T-cell (primary cell): ENCODE results near the gene MRTFA. TPM values are rescaled to one million over a fixed set of nuclear protein-coding genes. Genes with fewer than 3 reads are reported as not detected.

Source experiments
- ATAC-seq, 4 experiments: fragments of 200-7000 bp in 3 of 4; fragments of 150-1000 bp in 1 of 4; cut with Tn5 transposase; replicated peaks in 1 of 4; 1 replicate in 3 of 4; 2 replicates in 1 of 4; pipeline ENCODE4 v1.10.0; 2021; ENCODE audit warnings: moderate library complexity in 3 of 4, mild to moderate bottlenecking in 2 of 4, moderate number of reproducible peaks in 1 of 4
- CTCF ChIA-PET, 2 donors: fragments of 300-600 bp; sonication (Branson Sonifier 250); formaldehyde crosslinking; loops; one replicate each; lab custom pipeline; 2022; ENCODE audit warnings: antibody characterized with exemption in 2 of 2; lab: Charles Lee
- POLR2A ChIA-PET, 2 donors: fragments of 300-600 bp; sonication (Branson Sonifier 250); formaldehyde crosslinking; loops; one replicate each; lab custom pipeline; 2022; ENCODE audit warnings: antibody characterized with exemption in 2 of 2; lab: Charles Lee
- DNase-seq, 35 experiments: peaks; one replicate each; pipeline versions ENCODE4 v3.0.0 to v3.0.0-alpha.2; 2013 to 2023
- H3K27ac ChIP-seq: one replicate; pipeline ENCODE4 v1.5.1; 2013; ENCODE audit warnings: low read length
- H3K27me3 ChIP-seq, 2 experiments: replicated peaks in 1 of 2; 1 replicate in 1 of 2; 2 replicates in 1 of 2; pipeline versions ENCODE4 v1.6.1 to v1.7.0; 2013; ENCODE audit warnings: low read length in 1 of 2, mixed read lengths in 1 of 2; ENCODE audit not compliant: control insufficient read depth in 2 of 2, insufficient read depth in 2 of 2; ENCODE audit errors: extremely low read depth in 1 of 2
- H3K36me3 ChIP-seq, 2 donors: 1 replicate in 1 of 2; 2 replicates in 1 of 2; pipeline versions ENCODE4 v1.6.1 to v1.7.0; 2013; ENCODE audit warnings: low read length in 1 of 2; ENCODE audit not compliant: control insufficient read depth in 2 of 2, insufficient read depth in 1 of 2; ENCODE audit errors: extremely low read depth in 1 of 2
- H3K4me1 ChIP-seq, 2 experiments: 1 replicate in 1 of 2; 2 replicates in 1 of 2; pipeline versions ENCODE4 v1.6.1 to v1.7.0; 2013; ENCODE audit warnings: low read length in 2 of 2, mixed read lengths in 1 of 2; ENCODE audit not compliant: insufficient read depth in 2 of 2, control insufficient read depth in 1 of 2; ENCODE audit errors: extremely low read depth in 1 of 2
- H3K4me3 ChIP-seq, 2 donors: 1 replicate in 1 of 2; 2 replicates in 1 of 2; pipeline versions ENCODE4 v1.5.1 to v1.7.0; 2013; ENCODE audit warnings: mild to moderate bottlenecking in 2 of 2, low read length in 1 of 2, moderate library complexity in 1 of 2; ENCODE audit not compliant: control insufficient read depth in 1 of 2; ENCODE audit errors: extremely low read depth in 1 of 2
- H3K9me3 ChIP-seq: 2 replicates; pipeline ENCODE4 v1.7.0; 2013
- H3K27ac Mint-ChIP-seq, 2 donors: one replicate each; pipeline ENCODE4 v1.8.0; 2020 to 2021; ENCODE audit warnings: mild to moderate bottlenecking in 2 of 2, mixed read lengths in 2 of 2
- H3K27me3 Mint-ChIP-seq, 2 donors: one replicate each; pipeline ENCODE4 v1.8.0; 2021 to 2022; ENCODE audit warnings: mixed read lengths in 2 of 2
- H3K36me3 Mint-ChIP-seq: one replicate; pipeline ENCODE4 v1.8.0; 2021; ENCODE audit warnings: mixed read lengths
- H3K4me1 Mint-ChIP-seq, 3 donors: one replicate each; pipeline ENCODE4 v1.8.0; 2020 to 2022; ENCODE audit warnings: mixed read lengths in 3 of 3, mild to moderate bottlenecking in 1 of 3
- H3K4me3 Mint-ChIP-seq, 3 donors: one replicate each; pipeline ENCODE4 v1.8.0; 2020 to 2022; ENCODE audit warnings: mild to moderate bottlenecking in 3 of 3, mixed read lengths in 3 of 3, moderate library complexity in 3 of 3
- H3K9me3 Mint-ChIP-seq, 3 donors: one replicate each; pipeline ENCODE4 v1.8.0; 2020 to 2022; ENCODE audit warnings: mixed read lengths in 3 of 3
- WGBS: methylation state at CpG from one replicate; pipeline ENCODE4 v1.1.5; 2013; ENCODE audit warnings: missing lambda C conversion rate; ENCODE audit not compliant: insufficient coverage; 5-methylcytosine and 5-hydroxymethylcytosine counted together
- total RNA-seq, 35 experiments: library from RNA in 6 of 35; stranded (reverse) in 6 of 35; fragments of 120-200 nt in 1 of 35; gene quantifications; one replicate each; pipeline versions ENCODE4 v1.2.1 to v1.2.4 and lab custom pipeline; 2013 to 2026

Gene MRTFA
- total RNA-seq, 5 donors from 2014 or later (not counting 1 experiment from before 2014, with no cell fraction given): 81.9 to 118 (median 114) TPM

GRCh38 chr22:40552070-40552469 is 84.4 kb downstream of the MRTFA start:
- CTCF ChIA-PET: interaction anchor here in 1 of 2 donors (0.6 kb wide), 1 partner anchor 125 kb away, joined by 3 read pairs; no protein-coding TSS in a partner anchor
- Histone ChIP-seq H3K27me3 (no peaks in the 10 kb centered on the region), H3K27ac (no peak overlapping the region), H3K4me1 (peaks cover 0 to 5% of the 10 kb centered on the region in 2 experiments), H3K4me3 (no peak overlapping the region), H3K36me3 (peaks cover 0 to 16% of the 10 kb centered on the region in 2 donors), H3K9me3 (no peaks in the 10 kb centered on the region)
- WGBS: 93% methylated on average over 3 of the region's 9 CpGs
- H3K9me3 Mint-ChIP-seq: peaks cover 5 to 10% (median 8%) of the 10 kb centered on the region in 3 donors
- no peaks in the 10 kb centered on the region for H3K27me3 Mint-ChIP-seq
- no peak for DNase-seq
- peaks cover 55% of the 10 kb centered on the region for H3K36me3 Mint-ChIP-seq
- no peak for ATAC-seq
- POLR2A ChIA-PET: no interaction called here
- no peak overlapping the region for H3K27ac Mint-ChIP-seq
- no peak overlapping the region for H3K4me3 Mint-ChIP-seq
- peaks cover 18 to 42% (median 24%) of the 10 kb centered on the region in 3 donors for H3K4me1 Mint-ChIP-seq

- peaks cover 42% of the 10 kb centered on the region for H3K36me3 Mint-ChIP-seq
- whole genome bisulfite sequencing: 100% methylated on average over 1 of the region's 4 CpGs
- H3K4me1 Mint-ChIP-seq: peaks cover 17 to 44% (median 21%) of the 10 kb centered on the region in 3 donors
- no peaks in the 10 kb centered on the region for H3K4me1 ChIP-seq
- H3K4me3 Mint-ChIP-seq: no peak overlapping the region
- CTCF ChIA-PET: interaction anchor here (0.5 to 0.7 kb wide), 2 partner anchors 23 to 31 kb away, joined by 3 read pairs; no protein-coding TSS in a partner anchor
- peaks cover 4 to 5% (median 4%) of the 10 kb centered on the region in 3 donors for H3K9me3 Mint-ChIP-seq
- no peak overlapping the region for H3K4me3 ChIP-seq
- H3K27ac Mint-ChIP-seq: no peak overlapping the region
- no peak overlapping the region for H3K27ac ChIP-seq
- ATAC-seq (no peak), DNase-seq (no peak)
- peaks cover 0 to 18% of the 10 kb centered on the region in 2 donors for H3K36me3 ChIP-seq
- no peaks in the 10 kb centered on the region for H3K27me3 Mint-ChIP-seq
- POLR2A ChIA-PET: interaction anchor here (0.6 kb wide), 3 partner anchors 41 to 1776 kb away, joined by 4 to 6 read pairs (median 4); no protein-coding TSS in a partner anchor
- no peaks in the 10 kb centered on the region for H3K27me3 ChIP-seq
- no peaks in the 10 kb centered on the region for H3K9me3 ChIP-seq
Measured at GRCh38 chr22:40547729-40548143, 88.8 kb downstream of the MRTFA start.

GRCh38 chr22:40544758-40545157 is 91.8 kb downstream of the MRTFA start:
- DNase-seq: no peak
- no CpG with 5 or more reads among the region's 2 CpGs for WGBS
- Mint-ChIP-seq H3K27me3 (no peaks in the 10 kb centered on the region), H3K4me3 (no peak overlapping the region), H3K9me3 (no peaks in the 10 kb centered on the region), H3K4me1 (peaks cover 32 to 57% (median 39%) of the 10 kb centered on the region in 3 donors), H3K36me3 (peaks cover 24% of the 10 kb centered on the region), H3K27ac (no peak overlapping the region)
- POLR2A ChIA-PET: no interaction called here
- CTCF ChIA-PET: no interaction called here
- Histone ChIP-seq H3K4me1 (no peaks in the 10 kb centered on the region), H3K27ac (no peak overlapping the region), H3K36me3 (peaks cover 0 to 5% of the 10 kb centered on the region in 2 donors), H3K9me3 (no peaks in the 10 kb centered on the region), H3K27me3 (no peaks in the 10 kb centered on the region), H3K4me3 (no peak overlapping the region)
- no peak for ATAC-seq

- Histone ChIP-seq H3K27me3 (no peaks in the 10 kb centered on the region), H3K4me3 (no peak overlapping the region), H3K27ac (no peak overlapping the region), H3K36me3 (peaks cover 0 to 2% of the 10 kb centered on the region in 2 donors), H3K4me1 (no peaks in the 10 kb centered on the region), H3K9me3 (no peaks in the 10 kb centered on the region)
- ChIA-PET CTCF (interaction anchor here in 1 of 2 donors (1.3 kb wide), 1 partner anchor 9 kb away, joined by 3 read pairs; no protein-coding TSS in a partner anchor), POLR2A (interaction anchor here in 1 of 2 donors (0.6 kb wide), 1 partner anchor 38 kb away, joined by 3 read pairs; no protein-coding TSS in a partner anchor)
- Mint-ChIP-seq H3K36me3 (peaks cover 19% of the 10 kb centered on the region), H3K27ac (peak overlapping the region; percentile 0 to 13), H3K9me3 (no peaks in the 10 kb centered on the region), H3K27me3 (no peaks in the 10 kb centered on the region), H3K4me1 (peaks cover 32 to 56% (median 38%) of the 10 kb centered on the region in 3 donors), H3K4me3 (no peak overlapping the region)
- no peak for ATAC-seq
- WGBS: no CpG with 5 or more reads among the region's 2 CpGs
- no peak for DNase-seq
Measured at GRCh38 chr22:40542821-40543540, 93.5 kb downstream of the MRTFA start.

GRCh38 chr22:40541300-40541699 is 95.2 kb downstream of the MRTFA start:
- Mint-ChIP-seq H3K36me3 (peaks cover 6% of the 10 kb centered on the region), H3K27ac (peak overlapping the region in 1 of 2 donors; percentile 17), H3K4me1 (peaks cover 32 to 43% (median 36%) of the 10 kb centered on the region in 3 donors), H3K4me3 (no peak overlapping the region), H3K9me3 (no peaks in the 10 kb centered on the region), H3K27me3 (no peaks in the 10 kb centered on the region)
- no peak for DNase-seq
- Histone ChIP-seq H3K9me3 (no peaks in the 10 kb centered on the region), H3K36me3 (no peaks in the 10 kb centered on the region), H3K27ac (no peak overlapping the region), H3K4me3 (no peak overlapping the region), H3K4me1 (no peaks in the 10 kb centered on the region), H3K27me3 (no peaks in the 10 kb centered on the region)
- ChIA-PET CTCF (interaction anchor here in 1 of 2 donors (0.9 to 1.3 kb wide), 2 partner anchors 17 to 93 kb away, joined by 3 read pairs; no protein-coding TSS in a partner anchor), POLR2A (interaction anchor here in 1 of 2 donors (0.7 to 1.0 kb wide), 2 partner anchors 9 to 604 kb away, joined by 3 read pairs; no protein-coding TSS in a partner anchor)
- WGBS: 45% methylated on average over 2 of the region's 2 CpGs
- peak in 1 of 4 experiments; percentile 46 for ATAC-seq

GRCh38 chr22:40540265-40540664 is 96.3 kb downstream of the MRTFA start:
- 100% methylated on average over 1 of the region's 5 CpGs for WGBS
- POLR2A ChIA-PET: no interaction called here
- peak overlapping the region; percentile 36 to 47 for H3K27ac Mint-ChIP-seq

More at GRCh38 chr22:40540265-40540664, 96.3 kb downstream of the MRTFA start:
- H3K27me3 Mint-ChIP-seq: no peaks in the 10 kb centered on the region
- H3K27ac ChIP-seq: no peak overlapping the region
- no peaks in the 10 kb centered on the region for H3K36me3 Mint-ChIP-seq
- no peak overlapping the region for H3K4me3 ChIP-seq
- H3K4me1 Mint-ChIP-seq: peaks cover 34 to 38% (median 38%) of the 10 kb centered on the region in 3 donors
- no peaks in the 10 kb centered on the region for H3K9me3 ChIP-seq
- peaks cover 0 to 2% of the 10 kb centered on the region in 2 experiments for H3K4me1 ChIP-seq
- ATAC-seq (no peak), DNase-seq (no peak)
- no peak overlapping the region for H3K4me3 Mint-ChIP-seq
- H3K9me3 Mint-ChIP-seq: no peaks in the 10 kb centered on the region
- no peaks in the 10 kb centered on the region for H3K27me3 ChIP-seq
- H3K36me3 ChIP-seq: no peaks in the 10 kb centered on the region
- CTCF ChIA-PET: no interaction called here
